T-helper 1 cell (primary cell): ENCODE data around the gene MRPS14.

Source experiments
- DNase-seq, 5 donors: peaks; one replicate each; pipeline ENCODE4 v3.0.0-alpha.2; 2012 to 2020

Gene MRPS14

DNA sequence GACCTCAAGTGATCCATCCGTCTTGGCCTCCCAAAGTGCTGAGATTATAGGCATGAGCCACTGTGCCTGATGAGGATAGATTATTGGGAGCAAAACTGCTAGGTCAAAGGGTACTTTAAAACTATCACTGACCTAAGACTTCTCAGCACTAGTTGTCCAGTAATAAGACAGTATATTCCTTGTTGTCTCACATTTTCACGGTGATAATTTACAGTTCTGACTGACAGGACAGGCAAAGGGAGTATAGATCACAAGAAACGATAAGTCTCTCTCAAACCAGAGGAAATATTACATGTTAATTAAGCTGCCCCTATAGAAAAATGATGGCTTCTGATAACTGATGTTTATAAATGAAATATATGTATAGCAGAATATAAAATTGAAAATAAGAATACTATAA, 3.7 kb downstream of the MRPS14 start:
- no peak for DNase-seq

DNA sequence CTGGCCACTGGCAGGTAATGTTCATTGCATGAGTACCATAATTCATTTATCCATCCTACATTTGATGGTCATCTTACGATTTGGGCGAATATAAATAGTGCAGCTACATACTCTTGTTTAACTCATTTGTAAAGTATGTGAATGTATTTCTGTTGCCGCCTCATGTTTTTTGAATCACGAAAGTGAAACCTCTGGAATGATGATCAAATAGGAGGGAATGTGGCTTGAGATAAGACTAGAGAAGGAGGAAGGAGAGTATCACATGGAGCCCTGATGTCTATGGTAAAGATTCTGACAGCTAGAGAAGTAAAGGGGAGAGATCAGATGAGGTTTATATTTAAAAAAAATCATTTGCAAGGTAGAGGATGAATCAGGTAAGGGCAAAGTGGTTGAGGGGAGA, 8.0 kb downstream of the MRPS14 start:
- no peak for DNase-seq

DNA sequence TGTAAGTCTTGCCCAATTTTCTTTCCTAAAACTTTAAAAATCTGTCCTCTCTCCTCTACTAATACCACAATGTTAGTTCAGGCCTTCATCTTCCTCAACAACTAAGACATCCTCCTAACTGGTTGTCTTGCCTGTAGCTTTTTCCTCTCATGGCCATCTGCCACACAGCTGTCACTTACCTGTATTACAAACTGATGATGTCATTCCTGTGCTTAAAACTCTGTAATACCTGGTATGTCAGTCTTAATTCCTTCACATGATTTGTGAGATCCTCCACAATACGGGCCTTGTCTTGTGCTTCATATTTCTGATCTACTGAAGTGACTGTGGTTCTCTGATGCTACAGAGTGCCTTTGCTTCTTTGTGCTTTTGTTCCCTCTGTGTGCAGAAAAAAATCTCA, 9.8 kb downstream of the MRPS14 start:
- no peak for DNase-seq

DNA sequence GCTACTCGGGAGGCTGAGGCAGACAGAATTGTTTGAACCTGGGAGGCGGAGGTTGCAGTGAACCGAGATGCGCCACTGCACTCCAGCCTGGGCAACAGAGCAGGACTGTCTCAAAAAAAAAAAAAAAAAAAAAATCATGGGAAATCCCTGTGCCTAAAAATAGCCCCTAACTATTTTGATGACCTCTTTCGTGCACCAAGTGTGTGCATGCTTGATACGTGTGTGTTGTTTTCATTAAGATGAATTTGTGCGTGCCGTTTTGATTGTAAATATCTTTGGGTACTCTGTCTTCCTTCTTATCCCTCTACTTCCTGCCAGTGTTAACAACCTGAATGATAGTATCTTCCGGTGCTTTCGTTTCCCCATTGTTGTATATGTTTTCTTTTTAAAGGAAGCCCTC, 13.7 kb downstream of the MRPS14 start:
- no peak for DNase-seq

DNA sequence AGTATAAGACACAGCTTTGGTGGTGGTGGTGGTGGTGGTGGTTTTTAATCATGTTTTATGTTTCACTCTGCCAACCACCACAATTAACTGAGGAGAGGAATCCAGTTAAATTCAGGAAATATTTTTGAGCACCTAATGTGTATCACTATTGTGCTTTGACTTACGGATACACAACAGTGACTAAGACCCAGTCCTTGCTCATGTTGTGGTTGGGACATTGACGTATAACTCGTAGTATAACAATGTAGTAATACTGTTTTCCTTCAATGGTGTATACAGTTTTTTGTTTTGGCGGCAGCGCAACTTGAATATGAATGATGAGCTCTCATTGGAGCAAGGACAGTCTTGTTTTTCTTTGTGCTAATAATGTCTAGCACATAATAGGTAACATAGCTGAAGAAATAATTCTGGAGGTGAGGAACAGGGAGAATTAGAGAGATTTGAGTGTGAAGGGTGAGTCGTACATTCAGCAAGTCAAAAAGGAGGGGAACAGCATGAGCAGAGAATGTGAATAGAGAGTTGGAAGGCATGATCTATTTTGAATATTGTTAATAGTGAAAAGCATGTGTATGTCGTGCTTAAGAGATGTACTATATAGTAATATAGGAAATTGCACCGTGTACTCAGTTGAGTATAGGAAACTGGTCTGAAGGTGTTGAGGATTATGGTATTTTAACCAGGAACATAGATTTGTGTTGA, 18.0 kb downstream of the MRPS14 start:
- DNase-seq: no peak

DNA sequence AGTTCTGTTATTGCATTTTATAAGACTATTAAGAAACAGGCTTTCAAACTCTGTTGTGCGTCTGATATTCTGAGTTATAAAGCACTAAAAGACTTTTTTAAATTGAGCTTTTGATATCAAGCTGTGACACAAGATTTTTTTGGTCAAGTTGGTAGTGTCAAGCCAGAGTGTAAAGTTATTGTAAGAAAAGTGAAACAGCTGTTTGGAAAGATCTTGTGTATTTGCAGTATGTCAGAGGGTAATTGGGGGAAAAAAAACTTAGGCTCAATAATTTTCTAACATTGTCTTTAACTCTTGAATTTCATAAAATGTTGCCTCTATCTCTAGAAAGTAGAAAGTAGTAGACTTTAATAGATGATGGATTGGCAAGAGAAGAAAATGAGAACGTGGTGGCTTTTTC, 19.7 kb downstream of the MRPS14 start:
- no peak for DNase-seq

DNA sequence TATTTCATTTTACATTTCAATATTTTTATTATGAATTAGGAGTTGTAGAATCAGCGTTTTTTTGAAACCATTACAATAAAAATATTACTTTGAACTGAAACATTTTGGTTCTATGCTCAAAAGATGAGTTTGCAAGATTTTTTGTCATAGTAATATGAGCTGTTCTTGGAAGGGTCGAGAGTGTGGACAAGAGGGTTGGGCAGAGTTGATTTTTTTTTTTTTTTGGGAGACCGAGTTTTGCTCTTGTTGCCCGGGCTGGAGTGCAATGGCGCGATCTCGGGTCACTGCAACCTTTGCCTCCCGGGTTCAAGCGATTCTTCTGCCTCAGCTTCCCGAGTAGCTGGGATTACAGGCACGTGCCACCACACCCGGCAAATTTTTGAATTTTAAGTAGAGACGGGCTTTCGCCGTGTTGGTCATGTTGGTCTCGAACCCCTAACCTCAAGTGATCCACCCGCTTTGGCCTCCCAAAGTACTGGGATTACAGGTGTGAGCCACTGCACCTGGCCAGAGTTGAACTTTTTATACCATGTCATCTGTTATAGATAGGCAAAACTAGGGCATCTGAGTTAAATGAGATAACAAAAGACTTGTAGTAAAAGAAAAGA, 20.2 kb downstream of the MRPS14 start:
- DNase-seq: no peak

DNA sequence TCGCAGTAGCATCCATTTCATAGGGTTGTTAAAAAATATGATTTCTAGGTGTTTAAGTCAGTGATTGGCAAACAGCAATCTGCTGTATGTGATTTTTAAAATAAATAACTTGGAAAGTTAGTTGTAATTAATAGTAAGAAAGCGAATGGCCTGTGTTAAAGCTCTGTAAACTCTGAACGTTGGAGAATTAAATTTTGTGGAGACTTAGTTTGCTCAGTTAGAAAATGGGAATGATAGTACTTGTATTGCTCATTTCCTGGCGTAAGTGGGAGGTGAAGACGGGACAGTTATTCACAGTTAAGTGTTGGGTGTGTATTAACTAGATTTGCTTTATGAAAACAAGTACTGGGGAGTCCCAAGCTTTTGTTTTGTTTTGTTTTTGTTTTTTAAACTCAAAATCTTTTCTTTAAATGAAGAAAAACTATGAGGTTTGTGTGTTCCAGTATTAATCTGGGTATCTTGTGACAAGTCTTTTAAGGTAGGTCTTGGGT, 22.5 kb downstream of the MRPS14 start:
- DNase-seq: peak in 1 of 5 donors; percentile 28

DNA sequence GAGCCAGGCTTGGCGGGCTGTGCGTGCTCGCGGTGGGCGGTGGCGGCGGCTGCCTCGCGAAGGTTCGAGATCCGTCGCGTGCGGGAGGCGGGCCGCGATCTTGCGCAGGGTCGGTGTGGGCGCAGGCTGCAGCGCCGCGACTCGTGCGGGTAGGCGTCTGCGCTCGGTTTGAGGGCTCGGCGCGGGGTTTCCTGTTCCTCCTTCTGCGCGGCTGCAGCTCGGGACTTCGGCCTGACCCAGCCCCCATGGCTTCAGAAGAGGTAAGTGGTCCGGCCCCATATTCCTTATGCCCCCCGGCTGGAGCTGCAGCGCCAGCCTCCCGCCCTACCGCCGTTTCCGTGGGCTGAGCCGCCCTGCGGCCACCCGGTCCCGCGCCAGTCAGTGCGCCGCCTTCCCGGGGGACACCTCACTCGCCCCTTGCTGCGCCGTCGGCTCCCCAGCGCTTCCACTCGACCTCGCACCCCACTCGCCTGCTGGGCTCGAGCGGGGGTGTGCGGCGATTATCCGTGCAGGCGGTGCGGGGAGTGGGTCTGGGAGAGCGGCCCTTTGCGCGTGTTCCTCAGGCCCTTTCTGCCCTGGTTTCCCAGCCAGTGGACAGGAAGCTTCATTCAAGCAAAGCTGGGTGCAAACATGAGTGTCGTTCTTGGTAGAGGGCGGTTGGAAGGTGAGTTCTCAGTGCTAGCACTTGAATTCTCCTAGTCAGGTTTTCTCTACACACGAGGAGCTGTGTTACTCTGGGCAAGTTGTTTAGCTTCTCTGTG, 23.1 kb downstream of the MRPS14 start, which contains the start of gene CACYBP:
Gene CACYBP (plus strand): TSS at position 12 of the 761 bp plus-strand sequence. CDS start 234 bp downstream, at position 246.
- peak in 3 of 5 donors; percentile 37 to 53 (median 38) for DNase-seq

DNA sequence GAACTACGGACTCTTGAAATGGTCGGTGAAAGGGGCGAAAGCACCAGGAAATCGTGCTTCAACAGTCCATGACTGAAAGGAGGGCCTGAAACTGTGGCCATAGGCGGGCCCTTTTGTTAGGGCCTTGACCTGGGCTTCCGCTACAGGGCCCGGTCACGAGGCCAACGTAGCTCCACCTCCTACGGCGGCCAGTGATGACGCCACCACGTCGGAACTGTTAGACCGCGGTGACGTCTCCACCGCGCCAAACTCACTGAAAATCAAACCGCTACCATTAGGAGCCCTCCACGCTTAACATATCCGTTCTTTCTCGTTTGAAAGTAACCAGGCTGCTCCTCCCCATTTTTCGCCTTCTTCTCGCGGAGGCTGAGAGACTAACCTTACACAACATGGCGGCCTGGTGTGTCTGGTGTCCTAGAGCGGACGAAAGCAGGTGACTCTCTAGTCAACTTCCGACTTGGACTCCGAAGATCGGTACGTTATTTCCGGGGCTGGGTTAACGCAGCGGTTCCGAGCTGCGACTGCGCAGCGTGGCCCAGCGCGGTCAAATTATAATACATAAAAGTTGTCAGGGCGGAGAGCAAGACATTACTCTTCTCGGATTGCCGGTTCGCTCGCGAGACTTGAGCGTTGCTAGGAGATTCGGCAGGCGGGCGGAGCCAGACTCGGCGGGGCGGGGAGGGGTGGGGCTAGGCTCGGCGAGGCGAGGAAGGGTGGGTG, 23.8 kb downstream of the MRPS14 start:
- DNase-seq: peak; percentile 96 to 99 (median 97)

DNA sequence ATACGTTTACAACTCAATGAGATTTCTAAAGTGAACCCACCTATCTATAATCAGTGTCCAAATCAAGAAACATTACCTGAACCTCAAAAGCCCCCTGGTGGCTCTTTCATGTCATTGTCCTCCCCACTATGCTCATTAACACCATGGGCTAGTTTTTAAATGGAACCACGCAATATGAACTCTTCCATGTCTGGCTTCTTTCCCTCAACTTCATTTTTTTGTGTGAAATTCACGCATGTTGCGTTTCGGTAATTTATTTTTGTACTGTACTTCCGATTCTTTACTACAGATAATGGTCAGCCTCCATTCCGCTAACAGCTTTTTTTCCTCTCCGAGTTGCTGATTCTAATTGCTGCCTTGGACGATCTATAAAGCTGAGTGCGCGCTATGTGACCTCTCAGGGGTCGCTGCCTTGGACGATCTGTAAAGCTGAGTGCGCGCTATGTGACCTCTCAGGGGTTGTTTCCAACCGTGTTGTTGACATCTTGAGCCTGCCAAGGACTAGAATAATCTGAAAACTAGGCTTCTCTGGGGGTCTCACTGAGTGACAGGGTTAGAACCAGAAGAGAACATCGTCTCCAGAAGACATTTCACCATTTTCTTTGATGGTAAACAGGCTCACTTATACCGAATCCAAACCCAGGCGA, 24.5 kb downstream of the MRPS14 start:
- peak in 4 of 5 donors; percentile 27 to 74 (median 36) for DNase-seq

DNA sequence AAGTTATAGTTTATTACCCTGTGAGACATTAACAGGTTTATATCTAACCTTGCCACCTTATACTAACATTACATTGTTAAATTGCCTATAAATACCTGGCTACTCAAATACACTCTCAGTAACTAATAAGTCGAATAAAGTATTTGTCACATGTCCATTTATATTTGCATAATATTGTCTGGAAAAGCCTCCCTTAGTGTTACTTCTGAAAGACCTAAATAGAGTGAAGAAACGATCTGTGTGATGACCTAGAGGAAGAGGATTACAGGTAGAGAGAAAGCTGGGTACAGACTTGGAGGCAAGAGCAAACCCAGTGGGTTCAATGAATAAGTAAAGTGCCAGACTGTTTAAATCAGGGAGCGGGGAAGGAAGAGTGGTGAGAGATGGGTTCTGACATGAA, 26.2 kb downstream of the MRPS14 start:
- DNase-seq: no peak

DNA sequence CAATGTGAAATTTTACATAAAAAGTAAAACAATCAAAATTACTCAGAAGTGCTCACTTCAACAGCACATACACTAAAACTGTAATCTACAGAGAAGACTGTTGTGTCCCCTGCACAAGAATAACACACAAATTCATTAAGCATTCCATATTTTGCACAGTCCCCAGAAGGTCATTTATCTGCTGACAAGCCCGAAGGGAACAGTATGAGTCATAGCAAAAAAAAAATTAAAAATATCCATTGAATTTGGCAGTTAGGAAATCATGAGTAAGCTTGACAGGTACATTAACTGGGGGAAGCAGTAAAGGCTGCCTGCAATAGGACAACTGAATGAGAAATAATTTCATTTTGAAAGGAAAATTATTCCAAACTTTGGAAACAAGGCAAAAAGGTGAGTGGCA, 26.7 kb downstream of the MRPS14 start:
- DNase-seq: no peak

DNA sequence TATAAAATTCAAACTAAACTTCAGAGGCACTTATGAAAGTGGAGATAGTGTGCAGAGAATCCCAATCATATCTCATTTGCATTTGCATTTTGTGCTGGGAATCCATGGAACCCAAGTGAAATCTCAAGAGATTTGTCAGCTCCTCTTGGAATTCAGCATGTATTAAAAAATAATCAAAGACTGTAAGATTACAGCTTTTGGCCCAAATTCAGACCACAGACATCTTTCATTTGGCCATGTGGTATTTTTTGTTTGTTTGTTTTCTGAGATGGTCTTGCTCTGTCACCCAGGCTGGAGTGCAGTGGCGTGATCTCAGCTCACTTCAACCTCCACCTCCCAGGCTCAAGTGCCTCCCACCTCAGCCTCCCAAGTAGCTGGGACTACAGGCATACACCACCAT, 27.3 kb downstream of the MRPS14 start:
- no peak for DNase-seq

DNA sequence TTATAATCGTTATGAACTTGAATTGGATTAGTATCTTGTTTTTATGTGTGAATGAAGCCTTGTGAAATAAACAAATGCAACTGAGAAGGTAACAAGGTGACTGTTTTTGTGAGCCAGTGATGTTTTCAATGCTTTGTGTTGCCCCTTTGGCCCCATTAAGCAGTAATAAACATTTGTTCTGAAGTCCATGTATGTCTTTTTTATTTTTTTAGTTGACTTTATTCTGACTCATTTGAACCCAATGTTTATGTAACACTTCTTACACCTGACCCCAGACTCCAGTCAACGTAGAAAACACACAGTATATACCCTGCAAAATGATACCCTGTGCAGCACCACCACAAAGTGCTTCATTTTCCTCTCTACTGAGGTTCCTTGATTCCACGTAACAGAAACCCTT, 28.1 kb downstream of the MRPS14 start:
- DNase-seq: no peak

DNA sequence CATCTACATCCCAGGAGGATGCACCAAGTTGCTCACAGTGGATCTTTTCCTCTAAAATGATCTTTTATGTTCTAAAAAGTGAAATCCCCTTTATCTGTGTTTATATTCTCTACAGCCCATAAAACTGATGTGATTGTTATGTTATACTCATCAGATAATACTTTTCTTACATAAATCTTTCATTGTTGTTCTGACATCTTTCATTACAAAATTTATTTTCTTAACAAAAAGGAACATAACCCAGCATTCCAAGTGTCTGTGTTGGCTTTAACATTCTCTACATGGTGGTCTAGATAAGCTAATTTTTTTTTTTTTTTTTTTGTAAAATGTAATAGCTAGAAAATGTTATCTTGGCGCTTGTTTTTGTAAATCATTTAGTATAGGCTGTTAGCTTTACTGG, 31.8 kb downstream of the MRPS14 start:
- DNase-seq: no peak

DNA sequence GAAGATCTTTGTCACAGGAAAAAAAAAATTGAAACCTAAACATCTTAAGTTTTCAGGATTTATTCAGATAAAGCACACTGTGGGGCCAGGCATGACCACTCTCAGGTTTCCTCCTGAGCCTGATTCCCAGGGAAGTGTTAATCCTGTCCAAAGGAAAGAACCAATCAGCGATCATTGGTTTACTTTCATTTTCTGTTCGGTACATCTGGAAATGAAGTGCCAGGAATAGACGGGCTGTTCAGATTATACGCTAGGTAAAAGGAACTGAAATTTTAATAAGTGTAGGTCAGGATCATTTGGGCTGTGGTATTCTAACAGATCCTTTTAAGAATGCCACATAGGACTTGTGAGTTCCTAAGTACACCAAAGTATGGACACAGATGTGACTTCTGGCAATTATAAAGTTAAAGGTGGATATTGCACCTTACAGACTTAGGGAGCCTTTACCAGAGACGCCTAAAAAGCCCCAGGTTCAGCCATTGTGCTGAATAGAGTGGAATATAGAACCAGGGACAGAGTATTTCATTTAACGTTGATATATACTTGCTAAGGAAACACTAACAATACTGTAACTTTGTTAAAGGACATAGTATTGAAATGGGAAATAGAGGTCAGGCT, 32.7 kb downstream of the MRPS14 start:
- DNase-seq: peak in 1 of 5 donors; percentile 32

DNA sequence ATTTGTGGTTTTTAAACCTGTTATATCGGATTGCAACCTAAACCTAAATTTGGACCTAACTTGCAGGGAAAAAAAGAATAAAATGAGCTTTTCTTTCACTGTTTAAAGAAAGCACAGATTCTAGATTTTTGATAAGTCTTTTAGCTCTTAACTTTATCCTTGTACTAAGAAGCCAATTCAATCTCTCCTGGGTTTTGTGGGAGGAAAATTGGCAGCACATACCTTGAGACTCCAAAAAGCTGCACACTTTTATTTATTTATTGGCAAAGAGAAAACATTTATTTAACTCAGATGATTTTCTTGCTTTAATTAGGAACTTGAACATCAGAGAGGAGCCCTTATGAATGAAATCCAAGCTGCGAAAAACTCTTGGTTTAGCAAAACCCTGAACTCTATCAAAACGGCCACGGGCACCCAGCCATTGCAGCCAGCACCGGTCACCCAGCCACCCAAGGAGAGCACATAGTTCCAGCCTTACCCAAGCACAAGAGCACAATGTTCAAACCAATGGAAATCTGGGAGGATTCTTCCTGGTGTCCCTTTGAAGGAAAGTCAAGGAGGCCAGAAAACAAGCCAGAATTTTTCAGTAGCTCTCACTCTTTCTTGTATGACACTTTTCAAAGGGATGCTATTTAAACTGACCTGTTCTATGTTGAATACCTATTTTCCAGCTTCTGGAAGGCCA, 33.5 kb downstream of the MRPS14 start:
- DNase-seq: no peak

DNA sequence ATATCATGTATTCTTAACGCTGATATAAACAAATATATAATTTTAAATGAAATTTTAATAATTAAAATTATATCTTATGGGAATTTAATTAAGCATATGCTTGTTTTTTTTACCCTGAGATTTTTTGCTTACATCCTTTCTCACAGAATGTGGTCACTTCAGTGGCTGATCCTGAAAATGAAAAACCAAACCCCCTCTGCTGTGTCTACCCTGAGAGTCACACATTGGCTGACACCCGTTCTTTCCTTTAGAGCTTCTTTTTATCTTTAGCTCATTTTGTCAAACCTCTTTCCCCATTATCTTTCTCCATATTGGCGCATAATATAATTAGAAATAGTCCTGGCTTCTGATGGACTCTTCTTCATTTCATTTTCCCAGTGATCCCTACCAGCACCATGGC, 34.2 kb downstream of the MRPS14 start:
- no peak for DNase-seq

DNA sequence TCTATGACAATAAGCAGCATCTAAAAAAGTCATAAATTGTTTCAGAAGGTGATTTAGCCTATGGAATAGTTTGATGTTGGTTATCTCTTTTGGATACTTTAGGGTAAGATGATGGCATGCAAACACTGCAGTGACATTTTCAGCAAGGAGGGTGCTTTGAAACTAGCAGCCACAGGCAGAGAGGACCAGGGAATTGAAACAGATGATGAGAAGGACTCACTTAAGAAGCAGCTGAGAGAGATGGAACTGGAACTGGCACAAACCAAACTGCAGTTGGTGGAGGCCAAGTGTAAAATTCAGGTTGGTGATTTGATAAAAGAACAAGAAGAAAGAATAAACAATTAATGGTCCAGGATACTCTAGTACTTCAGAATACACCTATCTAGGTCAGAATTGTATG, 34.7 kb downstream of the MRPS14 start:
- DNase-seq: no peak

DNA sequence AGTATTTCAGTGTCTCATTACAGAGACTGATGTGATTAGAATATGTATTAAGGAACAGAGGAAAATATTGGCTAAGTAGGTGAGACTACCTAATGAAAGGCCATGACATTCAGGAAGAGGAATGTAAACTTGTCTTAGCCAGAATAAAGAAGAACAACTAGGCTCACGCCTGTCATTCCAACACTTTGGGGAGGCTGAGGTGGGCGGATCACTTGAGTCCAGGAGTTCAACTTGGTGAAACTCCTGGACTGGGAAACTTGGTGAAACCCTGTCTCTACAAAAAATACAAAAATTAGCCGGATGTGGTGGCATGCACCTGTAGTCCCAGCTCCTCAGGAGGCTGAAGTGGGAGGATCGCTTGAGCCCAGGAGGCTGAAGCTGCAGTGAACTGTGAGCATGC, 38.3 kb downstream of the MRPS14 start:
- DNase-seq: no peak
